NCI-H82 treated with DMSO at 0.1 percent for 48 hours (cell line): ENCODE data around the gene CEP72.
"Not testable (repeated sequence)": the region's sequence is repeated elsewhere in the genome, so short reads cannot be mapped to it uniquely, and the experiment has no call there.

Experiments used
- DNase-seq: peaks from one replicate; lab custom pipeline; 2025; ENCODE audit not compliant: unreplicated experiment; lab: John Stamatoyannopoulos, UW

The CEP72 gene

GRCh38 chr5:597871-598563 lies 14.1 kb upstream of the CEP72 start:
- DNase-seq = no peak

- DNase-seq = no peak
Measured at GRCh38 chr5:598564-598890, 13.6 kb upstream of the CEP72 start.

- DNase-seq = no peak
Measured at GRCh38 chr5:600886-601541, 11.1 kb upstream of the CEP72 start.

- DNase-seq = no peak
Measured at GRCh38 chr5:601771-602465, 10.2 kb upstream of the CEP72 start.

- DNase-seq = no peak
Measured at GRCh38 chr5:602466-603035, 9.6 kb upstream of the CEP72 start.

GRCh38 chr5:603081-603998 lies 8.8 kb upstream of the CEP72 start:
- DNase-seq = no peak

GRCh38 chr5:604391-604831 lies 7.7 kb upstream of the CEP72 start:
- no peak for DNase-seq

GRCh38 chr5:605090-605489 lies 7.0 kb upstream of the CEP72 start:
- not testable (repeated sequence) for DNase-seq

- no peak for DNase-seq
Measured at GRCh38 chr5:606061-606460, 6.1 kb upstream of the CEP72 start.

GRCh38 chr5:606526-607399 lies 5.4 kb upstream of the CEP72 start:
- DNase-seq = no peak

GRCh38 chr5:607541-608428 lies 4.4 kb upstream of the CEP72 start:
- no peak for DNase-seq

GRCh38 chr5:608429-609370 lies 3.4 kb upstream of the CEP72 start:
- no peak for DNase-seq

GRCh38 chr5:609506-609905 lies 2.6 kb upstream of the CEP72 start:
- no peak for DNase-seq

GRCh38 chr5:610011-610743 lies 2.0 kb upstream of the CEP72 start:
- no peak for DNase-seq

- no peak for DNase-seq
Measured at GRCh38 chr5:610744-611730, 1.1 kb upstream of the CEP72 start.
